Mesendoderm (in vitro differentiated cells): Measurements from ENCODE around the gene GAGE12C. TPM values are rescaled to one million over a fixed set of nuclear protein-coding genes. Genes with fewer than 3 reads are reported as not detected.
"Not testable (repeated sequence)": the region's sequence is repeated elsewhere in the genome, so short reads cannot be mapped to it uniquely, and the experiment has no call there.

ENCODE experiments used
- DNase-seq: peaks from one replicate; pipeline ENCODE4 v3.0.0; 2013
- H2AK5ac ChIP-seq: 2 replicates; pipeline ENCODE4 v1.6.1; 2013; ENCODE audit warnings: low read length, inconsistent platforms
- H2BK120ac ChIP-seq: 2 replicates; pipeline ENCODE4 v1.6.1; 2013; ENCODE audit warnings: low read depth, mild to moderate bottlenecking, low read length, moderate library complexity, mixed read lengths
- H2BK15ac ChIP-seq: replicated peaks from 2 replicates; pipeline ENCODE4 v1.6.1; 2013; ENCODE audit warnings: low read depth, mild to moderate bottlenecking, moderate library complexity
- H2BK5ac ChIP-seq: 2 replicates; pipeline ENCODE4 v1.6.1; 2013; ENCODE audit warnings: low read length, inconsistent platforms
- H3K18ac ChIP-seq: 2 replicates; pipeline ENCODE4 v1.6.1; 2013; ENCODE audit warnings: mild to moderate bottlenecking, low read length, mixed read lengths
- H3K23ac ChIP-seq: one replicate; pipeline ENCODE4 v1.6.1; 2013; ENCODE audit warnings: low read length
- H3K27ac ChIP-seq: 2 replicates; pipeline ENCODE4 v1.5.1; 2013; ENCODE audit warnings: low read depth, mild to moderate bottlenecking, inconsistent platforms, low read length, moderate library complexity
- H3K27me3 ChIP-seq: 2 replicates; pipeline ENCODE4 v1.6.1; 2013; ENCODE audit warnings: low read length, control low read depth, mild to moderate bottlenecking, inconsistent platforms; ENCODE audit not compliant: insufficient read depth, poor library complexity
- H3K36me3 ChIP-seq: 2 replicates; pipeline ENCODE4 v1.6.1; 2013; ENCODE audit warnings: low read length, inconsistent platforms; ENCODE audit not compliant: control insufficient read depth, insufficient read depth
- H3K4ac ChIP-seq: one replicate; pipeline ENCODE4 v1.6.1; 2013; ENCODE audit warnings: low read depth, mild to moderate bottlenecking, low read length, moderate library complexity
- H3K4me1 ChIP-seq: 2 replicates; pipeline ENCODE4 v1.6.1; 2013; ENCODE audit warnings: low read depth, low read length, inconsistent platforms; ENCODE audit not compliant: control insufficient read depth
- H3K4me2 ChIP-seq: 2 replicates; pipeline ENCODE4 v1.6.1; 2013; ENCODE audit warnings: low read length
- H3K4me3 ChIP-seq: 2 replicates; pipeline ENCODE4 v1.5.1; 2013; ENCODE audit warnings: mild to moderate bottlenecking, low read length
- H3K56ac ChIP-seq: one replicate; pipeline ENCODE4 v1.6.1; 2013; ENCODE audit warnings: low read length
- H3K79me1 ChIP-seq: 2 replicates; pipeline ENCODE4 v1.6.1; 2013; ENCODE audit warnings: low read length, inconsistent platforms
- H3K79me2 ChIP-seq: 2 replicates; pipeline ENCODE4 v1.6.1; 2013; ENCODE audit warnings: mild to moderate bottlenecking, low read length; ENCODE audit not compliant: control insufficient read depth, insufficient read depth
- H3K9ac ChIP-seq: 2 replicates; pipeline ENCODE4 v1.6.1; 2013; ENCODE audit warnings: low read length, inconsistent platforms
- H4K5ac ChIP-seq: one replicate; pipeline ENCODE4 v1.6.1; 2013; ENCODE audit warnings: low read length
- H4K8ac ChIP-seq: one replicate; pipeline ENCODE4 v1.6.1; 2013; ENCODE audit warnings: low read depth, mild to moderate bottlenecking, control low read depth, low read length, moderate library complexity
- WGBS: extraction: QIAGEN DNeasy Blood & Tissue Kit; methylation state at CpG from one replicate; pipeline ENCODE4 v1.1.7; 2013; ENCODE audit warnings: low lambda C conversion rate, missing lambda C conversion rate; ENCODE audit not compliant: insufficient coverage; ENCODE audit errors: extremely low coverage; 5-methylcytosine and 5-hydroxymethylcytosine counted together
- polyA plus RNA-seq, 2 experiments: library from polyadenylated mRNA; stranded (reverse); fragments of 200-250 nt; gene quantifications; one replicate each; pipeline ENCODE4 v1.2.3, GENCODE V29; 2013

Gene GAGE12C
- not detected for polyA plus RNA-seq (2013, experiment 1 of 2)
- polyA plus RNA-seq (2013, experiment 2 of 2), result not detected

- not testable (repeated sequence) for DNase-seq, H3K18ac ChIP-seq, H3K4me1 ChIP-seq, H3K4me3 ChIP-seq, H2BK120ac ChIP-seq, H2AK5ac ChIP-seq, H3K4ac ChIP-seq, H3K56ac ChIP-seq, H3K9ac ChIP-seq, H2BK5ac ChIP-seq, H3K27me3 ChIP-seq, H3K36me3 ChIP-seq, H3K4me2 ChIP-seq, H3K27ac ChIP-seq, H2BK15ac ChIP-seq, H3K79me1 ChIP-seq, H4K8ac ChIP-seq, H3K23ac ChIP-seq, H3K79me2 ChIP-seq, H4K5ac ChIP-seq
- WGBS, result no CpG with 5 or more reads among the region's 16 CpGs
Measured at GRCh38 chrX:49531877-49532276, at the start of gene GAGE12C. TSS of gene GAGE12C (plus strand) at chrX:49532177. CDS start at chrX:49533332, 1,155 bp downstream.

GRCh38 chrX:49541433-49541832, 9.5 kb downstream of the GAGE12C start, which contains the start of gene GAGE12D:
TSS of gene GAGE12D (plus strand) at chrX:49541733. CDS start at chrX:49542888, 1,155 bp downstream.
- not testable (repeated sequence) for H3K4me3 ChIP-seq, H3K36me3 ChIP-seq, H3K56ac ChIP-seq, H2BK15ac ChIP-seq, H2BK120ac ChIP-seq, H3K4me1 ChIP-seq, H3K9ac ChIP-seq, H3K27me3 ChIP-seq, H2AK5ac ChIP-seq, H3K79me1 ChIP-seq, H3K27ac ChIP-seq, H3K23ac ChIP-seq, H3K18ac ChIP-seq, H3K79me2 ChIP-seq, H2BK5ac ChIP-seq, H3K4me2 ChIP-seq, DNase-seq, H4K8ac ChIP-seq, H4K5ac ChIP-seq, H3K4ac ChIP-seq
- no CpG with 5 or more reads among the region's 16 CpGs for WGBS

- H3K18ac ChIP-seq, H3K4ac ChIP-seq, H3K56ac ChIP-seq, H2AK5ac ChIP-seq, H3K36me3 ChIP-seq, H3K23ac ChIP-seq, H3K79me1 ChIP-seq, H2BK120ac ChIP-seq, DNase-seq, H4K5ac ChIP-seq, H3K27ac ChIP-seq, H3K27me3 ChIP-seq, H3K4me2 ChIP-seq, H2BK15ac ChIP-seq, H3K4me3 ChIP-seq, H3K4me1 ChIP-seq, H2BK5ac ChIP-seq, H4K8ac ChIP-seq, H3K9ac ChIP-seq, H3K79me2 ChIP-seq: not testable (repeated sequence)
- no CpG with 5 or more reads among the region's 16 CpGs for WGBS
Measured at GRCh38 chrX:49550989-49551388, 19.0 kb downstream of the GAGE12C start, which contains the start of gene GAGE12E. TSS of gene GAGE12E (plus strand) at chrX:49551289. CDS start at chrX:49552444, 1,155 bp downstream.

- H3K4ac ChIP-seq, H3K18ac ChIP-seq, H2BK15ac ChIP-seq, H3K36me3 ChIP-seq, DNase-seq, H4K8ac ChIP-seq, H3K4me2 ChIP-seq, H2BK5ac ChIP-seq, H3K56ac ChIP-seq, H3K27ac ChIP-seq, H3K4me3 ChIP-seq, H2BK120ac ChIP-seq, H3K23ac ChIP-seq, H4K5ac ChIP-seq, H3K4me1 ChIP-seq, H3K79me1 ChIP-seq, H3K9ac ChIP-seq, H3K27me3 ChIP-seq, H3K79me2 ChIP-seq, H2AK5ac ChIP-seq: not testable (repeated sequence)
- WGBS, result no CpG with 5 or more reads among the region's 16 CpGs
Measured at GRCh38 chrX:49560542-49560941, 28.6 kb downstream of the GAGE12C start, which contains the start of gene GAGE12F. TSS of gene GAGE12F (plus strand) at chrX:49560842. CDS start at chrX:49561997, 1,155 bp downstream.

GRCh38 chrX:49568728-49569127, 36.8 kb downstream of the GAGE12C start:
- H2BK5ac ChIP-seq, H2BK120ac ChIP-seq, H3K4me2 ChIP-seq, H3K23ac ChIP-seq, H3K4me3 ChIP-seq, H3K4ac ChIP-seq, H3K36me3 ChIP-seq, DNase-seq, H2AK5ac ChIP-seq, H2BK15ac ChIP-seq, H3K79me2 ChIP-seq, H3K56ac ChIP-seq, H3K27me3 ChIP-seq, H3K79me1 ChIP-seq, H3K4me1 ChIP-seq, H3K9ac ChIP-seq, H4K8ac ChIP-seq, H3K18ac ChIP-seq, H3K27ac ChIP-seq, H4K5ac ChIP-seq: not testable (repeated sequence)
- no CpG with 5 or more reads among the region's 11 CpGs for WGBS

GRCh38 chrX:49569152-49569551, 37.2 kb downstream of the GAGE12C start:
- not testable (repeated sequence) for H2AK5ac ChIP-seq, H3K4me1 ChIP-seq, H2BK5ac ChIP-seq, H3K9ac ChIP-seq, H3K79me1 ChIP-seq, H3K4me3 ChIP-seq, H3K27ac ChIP-seq, H3K36me3 ChIP-seq, H4K8ac ChIP-seq, H3K18ac ChIP-seq, H3K79me2 ChIP-seq, H3K56ac ChIP-seq, H3K23ac ChIP-seq, H3K27me3 ChIP-seq, H2BK15ac ChIP-seq, H4K5ac ChIP-seq, H2BK120ac ChIP-seq, DNase-seq, H3K4me2 ChIP-seq, H3K4ac ChIP-seq
- WGBS, result no CpG with 5 or more reads among the region's 13 CpGs
